HG03095 (cell line): Measurements from ENCODE around the gene RPS6KA5.
"Not testable (repeated sequence)": the region's sequence is repeated elsewhere in the genome, so short reads cannot be mapped to it uniquely, and the experiment has no call there.

Experiments
- ATAC-seq: cut with Tn5 transposase; IDR thresholded peaks from one replicate; pipeline ENCODE4 v1.9.1; 2021; ENCODE audit warnings: moderate library complexity; ENCODE audit not compliant: unreplicated experiment

RPS6KA5 gene

DNA sequence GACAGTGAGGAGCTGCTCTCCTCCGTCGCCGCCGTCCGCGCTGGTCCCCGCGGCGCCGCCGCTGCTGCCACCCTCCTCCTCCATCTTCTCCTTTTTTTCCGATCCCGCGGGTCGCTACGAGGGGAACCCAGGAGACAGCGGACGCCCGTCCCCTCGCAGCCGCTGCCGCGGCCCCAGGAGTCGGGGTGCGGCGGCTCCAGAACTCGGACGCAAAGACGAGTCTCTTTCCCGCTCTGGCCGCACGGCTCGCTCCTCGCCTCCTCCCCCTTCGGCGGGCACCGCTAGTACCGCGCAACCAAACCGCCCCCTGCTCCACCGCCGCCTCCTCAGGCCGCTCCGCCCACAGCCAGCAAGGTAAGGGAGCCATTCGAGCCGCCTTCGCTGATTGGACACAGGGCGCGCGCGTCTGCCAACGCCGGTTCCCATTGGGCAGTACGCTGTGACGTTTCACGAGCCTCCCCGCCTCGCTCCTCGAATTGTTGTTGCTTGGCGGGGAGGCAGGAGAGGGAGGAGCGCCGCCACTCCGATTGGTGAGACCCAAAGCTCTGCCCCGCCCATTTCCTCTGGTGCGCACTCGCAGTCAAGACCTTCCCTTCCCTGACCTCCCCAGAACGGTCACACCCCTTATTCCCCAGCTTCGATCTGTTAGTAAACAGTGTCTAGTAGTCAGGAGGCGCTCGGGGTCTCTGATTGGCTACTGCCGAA lies at the start of gene RPS6KA5:
RPS6KA5 (minus strand) TSS at position 291 of the 705 bp plus-strand sequence; CDS start at position 84, 207 bp downstream.
- ATAC-seq = peak; percentile 86

DNA sequence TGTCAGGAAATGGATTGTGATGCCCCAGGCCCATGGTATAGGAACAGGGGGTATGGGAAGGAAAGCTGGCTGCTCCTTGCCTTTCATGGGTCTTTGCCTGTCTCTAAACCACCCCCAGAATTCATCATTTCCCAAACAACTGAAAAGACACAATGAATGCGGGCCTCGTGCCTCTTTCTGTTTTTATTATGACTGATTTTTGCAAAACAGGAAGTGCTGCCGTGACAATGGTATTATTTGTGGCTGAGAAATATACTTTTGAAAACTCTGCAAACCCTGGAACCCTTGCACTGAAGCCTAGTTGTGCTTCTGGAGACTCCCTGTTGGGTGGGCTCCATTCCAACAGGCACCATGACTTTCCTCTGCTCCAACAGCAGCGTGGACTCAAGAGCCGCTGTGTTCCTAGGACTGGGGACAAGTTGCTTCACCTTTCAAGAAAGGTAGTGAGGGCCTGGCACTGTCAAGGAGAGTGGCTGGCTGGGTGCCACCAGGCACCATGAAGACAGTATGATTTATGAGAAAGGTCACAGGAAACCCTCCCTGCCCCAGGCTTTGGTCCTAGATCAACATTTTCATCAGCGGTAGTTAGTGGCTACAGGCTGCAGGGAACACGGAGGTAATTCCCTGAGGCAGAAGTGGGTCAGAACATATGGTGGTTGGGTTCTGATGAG lies 48.6 kb upstream of the RPS6KA5 start:
- ATAC-seq = no peak

DNA sequence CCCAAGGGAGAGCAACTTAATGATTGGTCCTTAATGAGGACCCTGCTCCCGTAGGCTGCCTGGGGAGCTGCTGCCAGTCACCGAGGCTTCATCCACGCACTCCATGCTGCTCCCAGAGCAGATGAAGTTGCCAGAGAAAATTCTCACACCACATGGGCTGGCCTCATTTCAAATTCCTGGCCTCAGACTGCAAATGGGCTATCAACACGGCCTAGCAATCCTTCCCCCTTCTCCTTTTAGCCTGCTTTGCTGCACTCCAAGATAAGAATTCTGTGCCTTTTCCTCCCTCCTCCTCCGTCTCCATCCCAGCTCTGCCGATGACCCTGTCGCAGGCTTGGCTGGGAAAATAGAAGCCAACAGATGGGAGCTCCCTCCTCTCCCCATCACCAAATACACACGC lies 42.7 kb upstream of the RPS6KA5 start:
- ATAC-seq = no peak

DNA sequence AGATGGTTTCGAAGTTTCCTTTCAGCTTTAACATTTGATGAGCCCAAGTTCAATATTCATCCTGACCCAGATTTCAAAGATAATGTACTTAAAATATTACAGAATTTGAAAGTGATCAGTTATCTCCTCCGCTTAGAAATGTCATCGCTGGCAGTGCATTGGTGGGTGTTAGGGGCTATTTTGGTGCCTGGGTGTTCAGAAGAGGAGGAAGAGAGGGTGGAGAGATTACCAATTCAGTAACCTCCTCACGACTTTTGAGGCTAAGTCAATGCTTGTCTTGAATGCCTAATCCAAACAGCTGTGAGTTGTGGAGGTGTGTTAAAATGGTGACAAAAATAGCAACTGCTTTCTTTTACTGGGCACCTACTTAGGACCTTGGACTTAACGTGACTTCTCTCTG lies 39.7 kb upstream of the RPS6KA5 start:
- ATAC-seq = no peak

DNA sequence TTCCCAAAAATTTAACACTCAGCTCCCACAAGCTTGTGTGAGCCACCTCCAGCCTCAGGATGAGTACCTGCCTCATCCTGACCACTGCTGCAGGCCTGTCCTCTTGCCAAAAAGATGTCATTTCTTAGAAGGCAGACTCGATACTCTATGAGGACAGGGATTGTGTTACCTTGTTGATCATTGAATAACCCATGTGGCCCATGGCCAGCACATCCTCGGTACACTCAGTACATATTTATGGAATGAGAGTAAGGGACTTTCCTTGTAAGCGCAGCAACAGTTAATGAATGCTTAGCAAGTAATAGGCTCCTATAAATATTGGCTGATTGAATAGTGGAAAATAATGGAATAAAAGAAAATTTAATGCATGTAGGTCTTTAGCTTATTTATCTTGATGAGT lies 38.1 kb upstream of the RPS6KA5 start:
- no peak for ATAC-seq

DNA sequence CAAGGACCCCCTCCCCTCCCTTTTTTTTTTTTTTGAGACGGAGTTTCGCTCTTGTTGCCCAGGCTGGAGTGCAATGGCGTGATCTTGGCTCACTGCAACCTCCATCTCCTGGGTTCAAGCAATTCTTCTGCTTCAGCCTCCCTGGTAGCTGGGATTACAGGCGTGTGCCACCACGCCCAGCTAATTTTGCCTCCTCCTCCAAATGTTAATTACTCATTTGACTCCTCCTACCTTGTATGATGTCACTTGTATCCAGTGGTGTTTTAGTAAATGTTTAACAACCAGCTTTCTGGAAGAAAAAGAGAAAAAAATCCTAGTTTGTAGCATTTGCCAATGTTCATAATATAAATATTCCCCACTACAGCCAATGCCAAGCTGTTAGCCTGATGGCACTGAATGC lies 37.2 kb upstream of the RPS6KA5 start:
- not testable (repeated sequence) for ATAC-seq

DNA sequence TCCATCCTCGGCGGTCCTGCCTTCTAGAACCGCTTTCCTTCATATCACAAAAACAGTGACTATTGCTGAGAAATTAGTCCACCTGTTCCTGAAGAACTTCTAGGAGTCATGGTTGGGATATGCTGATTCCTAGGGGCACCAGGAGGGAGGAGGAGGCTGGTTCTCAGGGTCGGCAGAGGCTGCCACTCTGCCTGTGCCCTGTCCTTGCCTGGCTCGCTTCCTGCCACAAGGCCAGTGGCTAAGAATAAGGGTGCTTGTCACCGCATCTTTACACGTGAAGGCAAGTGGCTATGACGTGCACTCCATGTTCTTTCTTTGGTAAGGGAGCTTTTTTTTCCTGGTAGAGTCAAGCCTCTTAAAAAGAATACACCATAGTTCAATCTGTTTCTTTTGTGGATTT lies 34.7 kb upstream of the RPS6KA5 start:
- ATAC-seq = no peak

DNA sequence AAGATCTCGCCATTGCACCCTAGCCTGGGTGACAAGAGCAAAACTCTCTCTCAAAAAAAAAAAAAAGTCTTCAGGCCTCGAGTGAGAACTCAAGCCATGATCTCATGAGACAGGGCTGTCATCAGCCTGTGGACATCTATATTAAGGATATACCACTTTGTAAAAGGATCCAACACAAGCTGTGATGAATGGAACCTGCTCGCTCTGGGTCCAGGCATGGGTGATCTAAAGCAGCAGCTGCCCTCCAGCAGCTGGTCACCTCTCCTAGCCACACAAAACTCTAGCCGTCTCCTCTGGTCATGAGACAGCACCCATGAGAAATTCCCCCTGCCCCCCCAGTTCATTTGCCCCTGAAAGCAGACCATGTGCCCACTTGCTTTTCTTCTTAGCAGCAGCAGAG lies 34.3 kb upstream of the RPS6KA5 start:
- ATAC-seq = no peak

DNA sequence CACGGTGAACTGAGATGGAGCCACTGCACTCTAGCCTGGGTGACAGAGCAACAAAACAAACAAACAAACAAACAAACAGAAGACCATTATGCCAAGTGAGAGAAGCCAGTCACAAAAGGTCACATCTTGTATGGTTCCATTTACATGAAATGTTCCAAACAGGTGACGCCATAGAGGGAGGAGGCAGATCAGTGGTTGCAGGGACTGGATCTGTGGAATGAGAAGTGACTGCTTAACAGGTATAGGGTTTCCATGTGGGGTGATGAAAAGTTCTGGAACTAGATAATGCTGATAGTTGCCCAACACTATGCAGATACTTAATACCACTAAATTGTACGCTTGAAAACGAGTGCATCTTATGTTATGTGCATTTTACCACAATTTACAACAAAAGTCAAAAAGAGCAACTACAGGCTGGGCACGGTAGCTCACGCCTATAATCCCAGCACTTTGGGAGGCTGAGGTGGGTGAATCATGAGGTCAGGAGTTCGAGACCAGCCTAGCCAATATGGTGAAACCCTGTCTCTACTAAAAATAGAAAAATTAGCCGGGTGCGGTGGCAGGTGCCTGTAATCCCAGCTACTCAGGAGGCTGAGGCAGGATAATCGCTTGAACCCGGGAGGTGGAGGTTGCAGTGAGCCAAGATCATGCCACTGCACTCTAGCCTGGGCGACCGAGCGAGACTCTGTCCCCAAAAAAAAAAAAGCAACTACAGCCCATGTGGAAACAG lies 33.5 kb upstream of the RPS6KA5 start:
- ATAC-seq = not testable (repeated sequence)

DNA sequence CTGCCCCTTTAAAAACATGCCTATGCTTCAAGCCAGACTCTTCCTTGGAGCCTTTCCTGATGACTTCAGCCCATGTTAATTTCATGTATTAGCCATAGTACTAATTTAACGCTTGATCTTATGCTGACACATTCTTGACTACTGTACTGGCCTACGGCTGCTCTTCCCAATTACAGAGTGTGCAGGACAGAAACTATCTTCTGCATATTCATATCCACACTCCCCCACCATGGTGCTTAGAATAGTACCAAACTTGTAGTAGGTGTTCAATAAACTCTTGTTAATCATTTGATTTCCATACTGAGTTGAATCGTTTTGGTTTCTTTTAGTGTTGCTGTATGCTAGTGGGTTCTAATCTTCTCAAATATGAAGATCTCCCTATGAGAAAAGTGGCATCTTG lies 31.6 kb upstream of the RPS6KA5 start:
- ATAC-seq = no peak

DNA sequence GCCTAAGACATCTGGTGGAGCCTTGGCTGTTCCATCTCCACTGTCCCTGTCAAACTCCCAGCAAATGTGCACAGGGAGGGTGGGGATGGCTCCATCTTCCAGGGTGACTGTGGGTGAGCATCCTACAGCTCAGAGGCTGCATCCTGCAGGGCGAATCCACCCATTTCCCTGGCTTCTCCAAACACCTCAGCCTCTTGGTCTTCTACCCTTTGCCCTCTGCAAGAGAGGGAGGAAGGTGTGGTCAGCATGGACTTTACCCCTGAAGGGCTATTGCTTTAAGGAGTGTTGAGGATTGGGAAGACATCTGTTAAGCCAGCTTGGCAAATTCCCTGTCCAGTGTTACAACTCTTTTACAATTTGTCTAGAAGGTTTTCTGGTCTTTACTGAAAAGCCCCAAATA lies 30.3 kb upstream of the RPS6KA5 start:
- no peak for ATAC-seq

DNA sequence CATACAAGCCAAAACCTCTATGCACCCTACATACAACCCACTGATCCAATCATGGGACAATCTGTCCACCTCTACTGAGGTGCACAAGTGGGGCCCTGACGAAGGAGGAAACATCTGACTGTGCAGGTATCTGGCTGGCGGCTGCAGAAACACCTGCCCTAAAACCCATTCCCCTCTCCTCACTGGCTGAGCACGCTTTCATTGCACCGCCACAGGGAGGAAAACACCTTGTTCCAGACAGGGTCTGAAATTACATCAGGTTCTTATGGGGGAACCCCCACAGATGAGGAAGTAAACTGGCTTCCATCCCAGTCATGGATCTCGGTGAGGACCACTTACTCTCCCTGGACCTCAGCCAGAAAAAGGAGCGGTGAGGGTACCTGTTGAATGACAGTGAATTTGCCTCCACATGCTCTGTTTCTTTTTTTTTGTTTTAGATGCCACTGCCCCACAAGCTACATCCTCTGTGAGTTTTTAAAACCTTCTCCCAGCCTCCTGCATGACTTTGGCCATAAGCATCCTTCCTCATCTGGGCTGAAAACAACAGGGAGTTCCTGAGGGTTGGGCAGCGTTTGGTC lies 29.6 kb upstream of the RPS6KA5 start:
- ATAC-seq = no peak

DNA sequence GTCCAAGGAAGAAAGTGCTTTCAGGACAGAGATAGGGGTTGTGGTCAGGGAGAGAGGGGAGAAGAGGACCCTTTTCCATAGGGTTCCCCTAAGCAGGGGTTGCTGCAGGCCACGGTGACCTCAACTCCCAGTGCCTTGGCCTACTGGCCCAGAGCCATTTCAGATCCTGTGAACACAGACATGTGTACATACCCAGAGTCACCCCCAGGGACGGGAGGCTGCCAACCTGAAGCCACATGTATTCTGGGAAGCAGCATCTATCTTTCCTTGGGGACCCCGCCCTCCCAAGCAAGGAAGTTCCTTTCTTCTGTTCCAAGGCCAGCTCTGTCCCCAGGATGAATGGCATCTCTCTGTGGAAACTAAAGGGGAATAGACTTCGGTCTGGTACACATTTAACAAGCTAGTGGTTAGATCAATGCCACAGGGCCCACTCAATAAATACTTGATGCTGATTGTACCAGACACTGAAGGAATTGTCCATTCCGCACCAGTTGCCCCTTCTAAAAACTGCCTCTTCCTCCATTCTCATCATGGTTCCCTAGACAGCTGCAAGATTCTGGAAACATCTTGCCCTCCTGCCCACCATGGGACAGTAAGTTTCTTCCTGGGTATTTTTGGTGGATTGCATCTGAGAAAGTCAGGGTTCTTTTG lies 28.3 kb upstream of the RPS6KA5 start:
- no peak for ATAC-seq

DNA sequence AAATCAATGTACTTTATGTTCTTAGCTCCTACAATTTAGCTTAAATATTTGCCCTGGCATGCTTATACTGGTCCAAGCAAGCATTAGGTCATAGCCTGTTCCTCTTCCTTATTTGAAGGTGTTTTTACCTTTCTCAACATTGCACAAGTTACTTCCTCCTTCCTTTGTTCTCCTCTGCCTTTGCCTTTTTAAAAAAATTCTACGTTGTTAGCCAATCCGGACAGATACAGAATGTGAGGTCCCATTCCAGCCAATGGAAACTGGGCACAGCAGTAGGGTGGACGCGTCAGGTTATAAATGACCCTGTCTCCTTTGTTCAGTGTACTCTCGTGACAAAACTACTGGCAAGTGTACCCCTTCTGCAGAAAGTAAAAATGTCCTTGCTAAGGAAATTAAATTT lies 27.0 kb upstream of the RPS6KA5 start:
- not testable (repeated sequence) for ATAC-seq

DNA sequence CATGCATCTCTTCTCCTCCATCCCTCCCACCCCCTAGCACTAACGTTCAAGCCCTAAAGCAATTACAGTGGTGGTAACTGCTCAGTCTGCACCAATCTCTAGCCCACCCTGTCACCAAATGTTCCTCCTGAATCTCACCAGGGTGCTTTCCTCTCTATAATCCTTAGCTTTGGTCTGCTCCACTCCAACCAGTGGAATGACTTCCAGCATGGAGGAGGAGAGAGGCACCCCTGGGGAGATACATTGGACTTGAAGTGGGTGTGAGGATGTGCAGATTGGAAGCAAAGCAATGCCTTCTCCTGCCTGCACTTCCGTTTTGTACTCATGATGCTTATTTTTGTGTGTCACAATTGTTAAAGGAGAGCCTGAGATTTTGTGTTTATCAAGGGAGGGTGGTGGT lies 24.1 kb upstream of the RPS6KA5 start:
- ATAC-seq = no peak

DNA sequence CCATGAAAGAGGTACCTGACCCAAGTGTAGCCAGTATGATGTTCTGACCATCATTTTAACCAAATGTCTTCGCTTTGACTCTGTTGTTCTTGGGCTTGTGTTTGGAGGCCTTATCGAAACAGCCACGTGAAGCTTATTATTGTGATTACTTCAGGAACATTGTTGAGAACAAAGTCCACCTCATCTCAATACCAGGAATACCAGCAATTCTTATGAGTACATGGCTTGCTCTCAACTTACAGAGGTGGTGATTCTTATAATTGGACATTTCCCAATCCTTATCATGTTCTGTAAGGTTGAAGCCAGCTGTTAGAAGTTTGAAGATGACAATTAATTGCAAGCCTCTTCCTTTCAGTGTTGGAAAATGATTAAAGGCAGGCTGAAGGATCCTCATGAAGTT lies 21.8 kb upstream of the RPS6KA5 start:
- ATAC-seq = no peak

DNA sequence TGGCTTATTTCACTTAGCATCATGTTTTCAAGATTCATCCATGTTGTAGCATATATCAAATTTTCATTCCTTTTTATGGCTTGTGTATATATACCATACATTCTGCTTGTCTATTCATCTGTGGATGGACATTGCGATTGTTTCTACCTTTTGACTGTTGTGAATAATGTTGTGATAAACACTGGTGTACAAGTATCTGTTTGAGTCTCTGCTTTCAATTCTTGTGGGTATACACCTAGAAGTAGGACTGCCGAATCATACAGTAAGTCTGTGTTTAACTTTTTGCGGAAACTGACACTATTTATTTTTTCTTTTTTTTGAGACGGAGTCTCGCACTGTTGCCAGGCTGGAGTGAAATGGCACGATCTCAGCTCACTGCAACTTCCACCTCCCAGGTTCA lies 19.6 kb upstream of the RPS6KA5 start:
- no peak for ATAC-seq

DNA sequence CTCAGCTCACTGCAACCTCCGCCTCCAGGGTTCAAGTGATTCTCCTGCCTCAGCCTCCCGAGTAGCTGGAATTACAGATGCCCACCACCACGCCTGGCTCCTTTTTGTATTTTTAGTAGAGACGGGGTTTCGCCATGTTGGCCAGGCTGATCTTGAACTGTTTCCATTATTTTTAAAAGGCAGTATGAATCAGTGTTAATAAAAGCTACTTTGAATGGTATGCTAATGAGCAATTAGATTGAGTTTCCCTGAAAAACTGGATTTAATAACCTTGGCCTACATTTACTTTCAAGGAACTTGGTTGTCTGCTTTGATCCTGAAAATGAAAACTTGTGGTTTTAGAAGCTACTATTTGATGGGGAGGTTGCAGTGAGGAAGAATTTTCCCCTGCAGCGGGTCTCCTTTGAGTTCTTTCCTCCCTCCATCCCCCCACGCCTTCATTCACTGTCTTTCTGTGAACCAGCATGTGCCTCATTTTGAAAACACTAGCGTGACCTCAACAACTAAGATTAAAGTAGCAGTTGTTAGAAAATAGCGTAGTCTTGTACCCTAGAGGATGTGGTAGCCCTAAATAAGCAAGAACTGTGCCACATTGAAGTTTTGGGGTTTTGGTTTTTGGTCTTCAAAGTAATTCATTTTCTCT lies 17.8 kb upstream of the RPS6KA5 start:
- peak; percentile 83 for ATAC-seq

DNA sequence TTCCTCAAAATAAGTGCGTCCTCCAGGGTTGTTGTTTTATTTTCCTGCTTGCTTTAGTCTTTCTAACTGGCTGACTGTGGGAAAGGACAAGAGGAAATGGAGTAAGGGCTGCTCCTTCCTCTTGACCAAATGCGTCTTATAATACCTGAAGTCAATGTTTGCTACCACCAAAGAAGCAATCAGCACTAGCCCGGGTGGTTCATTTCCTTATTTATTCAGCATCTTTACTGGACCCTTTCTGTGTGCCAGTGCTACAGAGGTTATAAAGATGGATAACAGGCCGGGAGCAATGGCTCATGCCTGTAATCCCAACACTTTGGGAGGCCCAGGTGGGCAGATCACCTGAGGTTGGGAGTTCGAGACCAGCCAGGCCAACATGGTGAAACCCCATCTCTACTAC lies 15.1 kb upstream of the RPS6KA5 start:
- ATAC-seq = no peak

DNA sequence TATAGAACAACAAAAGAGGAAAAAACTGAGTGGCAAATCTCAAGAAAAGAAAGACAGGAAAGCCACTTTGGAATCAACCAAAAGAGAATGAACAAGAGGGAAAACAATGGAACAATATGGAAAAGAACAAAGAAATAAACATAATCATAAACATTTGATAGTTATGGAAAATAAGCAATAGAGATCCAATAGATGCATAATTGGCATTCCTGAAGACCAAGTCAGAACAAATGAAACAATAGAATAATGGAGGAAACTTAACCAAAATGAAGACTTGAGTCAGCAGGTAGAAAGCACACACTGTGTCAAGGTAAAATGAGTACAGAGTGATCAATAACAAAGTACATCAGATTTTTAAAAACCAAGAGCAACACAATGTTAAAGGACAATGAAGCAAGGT lies 10.1 kb upstream of the RPS6KA5 start:
- ATAC-seq = no peak

DNA sequence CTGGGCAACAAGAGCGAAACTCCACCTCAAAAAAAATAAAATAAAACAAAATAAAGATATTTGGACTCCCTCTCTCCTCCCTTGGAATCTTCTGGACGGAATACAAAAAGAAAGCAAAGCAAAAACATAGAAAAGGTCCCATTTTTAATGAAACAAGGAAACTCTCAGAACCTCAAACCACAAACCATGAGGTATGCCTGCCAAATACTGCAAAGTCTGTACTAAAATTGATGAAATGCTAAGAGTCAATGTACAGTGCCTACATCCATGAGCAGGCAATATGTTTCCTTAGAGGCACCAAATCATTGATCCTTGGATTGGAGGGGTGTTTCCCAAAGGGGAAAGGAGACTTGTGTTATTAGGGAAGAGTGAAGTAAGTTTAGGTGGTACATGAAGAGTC lies 8.2 kb upstream of the RPS6KA5 start:
- ATAC-seq = no peak
